NCI-H2107 treated with DMSO at 0.1 percent for 48 hours (cell line): ENCODE results near the gene ACTR1B.
"Not testable (repeated sequence)": the region's sequence is repeated elsewhere in the genome, so short reads cannot be mapped to it uniquely, and the experiment has no call there.

Experiments
- DNase-seq: peaks from one replicate; lab custom pipeline; 2025; ENCODE audit not compliant: unreplicated experiment; lab: John Stamatoyannopoulos, UW

ACTR1B gene

GRCh38 chr2:97618939-97619827, 44.7 kb downstream of the ACTR1B start:
- not testable (repeated sequence) for DNase-seq

- no peak for DNase-seq
These were observed 45.9 kb downstream of the ACTR1B start for GRCh38 chr2:97617911-97618310.

- DNase-seq = not testable (repeated sequence)
These were observed 48.1 kb downstream of the ACTR1B start for GRCh38 chr2:97615746-97616145.

GRCh38 chr2:97611895-97612294, 51.9 kb downstream of the ACTR1B start:
- not testable (repeated sequence) for DNase-seq

GRCh38 chr2:97608745-97609144, 55.1 kb downstream of the ACTR1B start:
- DNase-seq = not testable (repeated sequence)
